NCI-H82 (cell line): ENCODE data around the gene FAM184A.

ENCODE experiments used
- DNase-seq: peaks from one replicate; lab custom pipeline; 2025; lab: John Stamatoyannopoulos, UW

The FAM184A gene

DNA sequence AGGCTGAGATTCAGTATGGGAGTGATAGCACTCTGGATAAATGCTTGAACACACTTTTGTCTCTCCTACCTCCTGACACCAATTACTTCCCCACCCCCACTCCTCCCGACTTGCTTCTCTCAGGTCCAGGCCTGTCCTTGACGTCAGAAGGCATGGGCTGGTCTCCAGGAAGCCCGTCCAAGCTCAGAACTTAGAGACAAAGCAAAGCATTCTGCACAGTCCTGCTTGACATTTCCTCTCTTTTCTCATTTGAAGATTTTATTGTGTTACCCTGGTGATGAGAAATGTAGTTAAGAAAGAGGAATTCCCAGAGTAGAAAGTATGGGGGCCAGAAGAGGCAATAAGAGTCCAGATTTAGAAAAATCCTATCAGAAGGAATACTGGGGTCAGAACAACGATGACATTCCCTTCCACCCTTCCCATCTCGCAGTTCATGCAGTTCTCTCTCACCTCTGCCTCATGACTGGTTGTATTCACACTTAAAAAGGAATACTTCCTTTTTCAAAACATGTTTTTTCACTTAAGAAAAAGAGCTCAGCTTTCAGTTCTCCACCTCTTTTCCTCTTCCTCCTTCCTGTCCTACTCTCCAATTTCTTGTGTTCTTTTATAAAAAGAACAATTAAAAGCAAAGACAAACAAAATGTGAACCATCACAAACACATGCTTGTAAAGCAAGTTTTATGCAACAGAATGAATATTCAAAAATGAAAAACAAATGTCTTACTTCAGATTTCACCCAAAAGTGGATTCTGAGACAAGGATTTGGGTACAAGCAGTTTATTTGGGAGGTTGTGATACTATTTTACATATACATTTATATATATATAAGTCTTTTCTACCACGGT is 18.5 kb upstream of the FAM184A start:
- DNase-seq = no peak

DNA sequence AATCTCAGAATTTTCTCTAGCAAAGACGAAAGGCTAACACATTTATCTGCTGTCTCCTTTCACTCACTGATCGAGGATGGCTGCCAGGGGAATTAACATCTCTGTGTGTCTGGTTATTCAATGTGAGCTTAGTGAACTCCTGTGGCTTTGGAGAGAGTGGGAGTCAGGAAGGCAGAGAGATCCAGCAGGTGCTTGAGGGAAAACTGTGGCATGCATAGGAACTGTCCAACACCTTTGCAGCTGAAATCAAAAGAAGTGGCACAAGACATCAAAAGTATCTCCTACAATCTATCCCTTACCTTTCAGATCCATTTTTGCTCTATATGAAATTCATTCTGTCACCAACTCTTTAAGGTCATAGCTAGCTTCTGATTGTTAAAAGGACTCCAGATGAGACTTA is 11.8 kb upstream of the FAM184A start:
- no peak for DNase-seq

DNA sequence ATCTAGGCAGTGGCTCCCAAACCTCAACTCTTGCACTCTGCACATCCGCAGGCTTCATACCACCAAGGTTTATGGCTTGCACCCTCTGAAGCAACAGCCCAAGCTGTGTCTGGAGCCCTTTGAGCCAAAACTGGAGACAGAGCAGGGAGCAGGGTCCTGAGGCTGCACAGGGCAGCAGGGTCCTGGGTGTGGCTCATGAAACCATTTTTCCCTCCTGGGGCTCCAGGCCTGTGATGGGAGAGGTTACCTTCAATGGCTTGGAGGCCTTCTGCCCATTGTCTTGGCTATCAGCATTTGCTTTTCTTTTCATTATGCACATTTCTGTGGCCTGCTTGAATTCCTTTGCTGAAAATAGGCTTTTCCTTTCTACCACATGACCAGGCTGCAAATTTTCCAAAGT is 6.3 kb upstream of the FAM184A start:
- DNase-seq = no peak

DNA sequence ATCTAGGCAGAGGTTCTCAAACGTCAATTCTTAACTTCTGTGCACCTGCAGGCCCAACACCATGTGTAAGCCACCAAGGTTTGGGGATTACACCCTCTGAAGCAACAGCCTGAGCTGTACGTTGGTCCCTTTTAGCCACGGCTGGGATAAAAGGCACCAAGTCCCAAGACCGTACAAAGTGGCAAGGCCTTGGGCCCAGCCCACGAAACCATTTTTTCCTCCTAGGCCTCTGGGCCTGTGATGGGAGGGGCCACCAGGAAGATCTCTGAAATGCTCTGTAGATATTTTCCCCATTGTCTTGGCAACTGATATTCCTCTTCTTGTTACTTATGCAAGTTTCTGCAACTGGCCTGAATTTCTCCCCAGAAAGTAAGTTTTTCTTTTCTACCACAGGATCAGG is 4.5 kb upstream of the FAM184A start:
- DNase-seq = no peak

DNA sequence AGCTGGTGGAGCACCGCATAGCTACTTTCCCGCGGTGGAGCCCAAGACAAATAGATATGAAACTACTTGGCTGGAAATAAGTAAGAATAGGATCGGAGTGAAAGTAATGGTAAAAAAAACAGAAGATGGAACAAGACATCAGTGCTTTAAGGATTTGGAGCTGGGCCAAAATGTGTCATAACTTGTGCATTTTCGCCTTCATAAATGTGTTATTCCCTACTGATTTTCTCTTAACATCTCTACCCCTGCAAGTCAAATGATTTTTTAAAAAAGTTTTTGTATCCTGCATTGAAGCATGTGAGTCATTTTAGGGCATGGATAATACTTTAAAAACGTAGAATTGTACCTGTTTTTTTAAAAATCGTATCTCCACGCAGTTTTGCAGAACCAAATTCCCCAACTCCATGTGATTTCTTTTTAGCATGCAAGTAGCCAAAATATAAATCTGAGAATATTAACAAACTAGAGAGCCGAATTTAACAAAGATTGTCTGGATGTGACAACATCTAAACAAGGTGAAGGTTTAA is 882 bp upstream of the FAM184A start:
- DNase-seq = no peak

DNA sequence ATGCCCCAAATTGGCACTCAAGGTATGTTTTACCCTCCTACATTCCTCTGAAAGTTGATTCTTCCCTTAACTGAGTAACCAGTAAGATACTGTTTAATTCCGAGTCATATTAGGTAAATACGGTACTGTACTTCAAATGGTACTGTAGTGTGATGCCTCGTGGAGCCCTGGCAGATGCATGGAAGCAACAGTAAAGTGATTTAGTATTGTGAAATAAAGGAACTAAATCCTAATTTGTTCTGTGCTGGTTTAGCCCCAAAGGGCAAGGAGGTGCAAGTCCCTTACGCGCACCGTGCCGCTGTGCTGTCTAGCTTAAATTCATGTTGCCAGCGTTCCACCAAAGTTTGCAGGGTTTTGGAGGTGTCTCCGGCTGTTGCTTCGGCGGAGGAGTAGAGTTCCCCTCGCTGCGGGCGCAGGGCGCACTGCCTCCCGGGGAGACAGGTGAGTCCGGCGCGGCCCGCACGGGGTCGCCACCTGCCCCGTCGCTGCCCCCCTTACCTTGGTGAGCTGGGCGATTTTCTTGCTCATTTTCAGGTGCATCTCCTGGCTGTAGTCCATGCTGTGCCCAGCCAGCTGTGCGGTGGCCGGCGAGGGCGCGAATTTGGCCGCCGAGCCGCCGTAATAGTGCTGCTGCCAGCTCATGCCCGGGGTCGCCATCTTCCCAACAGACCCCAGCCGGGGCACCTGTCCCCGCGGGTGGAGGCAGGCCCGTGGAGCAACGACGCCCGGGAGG is 655 bp downstream of the FAM184A start:
- DNase-seq = peak; percentile 70

DNA sequence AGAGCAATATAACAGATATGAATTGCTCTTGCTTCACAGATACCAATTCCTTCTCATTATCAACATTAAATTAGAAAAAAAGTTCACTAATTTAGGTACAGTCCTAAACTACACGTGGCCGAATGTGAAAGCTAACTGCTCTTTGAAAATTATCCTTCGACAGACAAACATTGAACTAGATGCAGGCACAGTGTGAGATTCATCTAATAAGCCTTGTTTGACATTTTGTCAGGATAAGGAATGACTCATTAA is 1.1 kb downstream of the FAM184A start:
- DNase-seq = no peak

DNA sequence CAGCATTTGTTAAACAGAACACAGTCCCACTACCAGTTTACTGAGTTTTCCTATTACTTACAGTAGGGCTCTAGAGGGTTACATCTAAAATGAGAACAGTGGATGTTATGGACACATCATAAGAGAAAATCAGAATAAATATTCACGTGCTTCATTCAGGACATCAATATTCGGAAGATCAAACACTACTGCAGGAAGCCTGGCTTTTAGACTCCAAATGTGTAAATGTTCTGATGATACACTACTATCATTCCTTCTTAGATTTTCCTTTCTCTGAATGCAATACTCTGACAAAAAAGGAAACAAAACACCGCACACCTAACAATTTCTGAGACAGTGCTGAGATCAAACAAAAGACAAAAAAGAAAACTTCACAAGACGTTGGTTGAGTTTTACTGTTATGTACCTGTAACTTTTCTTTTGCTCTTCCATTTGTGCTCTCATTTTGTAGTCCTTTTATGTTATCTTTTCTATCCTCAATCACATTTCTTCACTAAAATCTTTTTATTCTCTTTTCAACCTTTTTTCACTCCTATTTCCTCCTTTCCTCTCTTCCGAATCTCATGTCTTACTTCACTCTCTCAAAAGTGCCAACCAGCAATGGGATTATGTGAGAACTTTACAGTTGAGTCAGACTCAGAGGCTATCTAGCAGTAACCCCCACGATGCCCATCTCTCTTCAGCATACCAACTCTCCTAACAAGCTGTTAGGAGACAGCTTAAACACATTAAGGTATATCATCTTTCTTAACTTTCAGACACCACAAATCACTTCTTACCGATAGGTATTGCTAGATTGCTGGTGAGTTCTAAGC is 1.7 kb downstream of the FAM184A start:
- DNase-seq = peak; percentile 61

DNA sequence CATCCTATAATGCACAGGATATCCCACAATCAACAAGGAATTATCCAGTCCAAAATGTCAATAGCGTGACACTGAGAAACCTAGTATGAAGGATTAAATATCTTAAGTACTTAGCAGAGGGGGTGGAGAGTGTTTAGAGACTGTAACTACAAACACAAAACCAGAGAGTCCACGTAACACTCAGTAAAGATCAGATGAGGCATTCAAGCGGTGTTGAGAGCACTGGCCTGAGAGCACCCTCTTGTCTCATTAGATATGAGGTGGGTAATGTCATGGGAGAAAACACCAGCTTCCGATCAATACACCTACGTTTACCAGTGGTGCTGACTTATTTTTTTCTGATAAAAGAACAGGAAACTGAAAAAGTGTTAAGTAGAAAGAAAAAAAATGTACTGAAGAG is 2.3 kb downstream of the FAM184A start:
- DNase-seq = peak; percentile 82

DNA sequence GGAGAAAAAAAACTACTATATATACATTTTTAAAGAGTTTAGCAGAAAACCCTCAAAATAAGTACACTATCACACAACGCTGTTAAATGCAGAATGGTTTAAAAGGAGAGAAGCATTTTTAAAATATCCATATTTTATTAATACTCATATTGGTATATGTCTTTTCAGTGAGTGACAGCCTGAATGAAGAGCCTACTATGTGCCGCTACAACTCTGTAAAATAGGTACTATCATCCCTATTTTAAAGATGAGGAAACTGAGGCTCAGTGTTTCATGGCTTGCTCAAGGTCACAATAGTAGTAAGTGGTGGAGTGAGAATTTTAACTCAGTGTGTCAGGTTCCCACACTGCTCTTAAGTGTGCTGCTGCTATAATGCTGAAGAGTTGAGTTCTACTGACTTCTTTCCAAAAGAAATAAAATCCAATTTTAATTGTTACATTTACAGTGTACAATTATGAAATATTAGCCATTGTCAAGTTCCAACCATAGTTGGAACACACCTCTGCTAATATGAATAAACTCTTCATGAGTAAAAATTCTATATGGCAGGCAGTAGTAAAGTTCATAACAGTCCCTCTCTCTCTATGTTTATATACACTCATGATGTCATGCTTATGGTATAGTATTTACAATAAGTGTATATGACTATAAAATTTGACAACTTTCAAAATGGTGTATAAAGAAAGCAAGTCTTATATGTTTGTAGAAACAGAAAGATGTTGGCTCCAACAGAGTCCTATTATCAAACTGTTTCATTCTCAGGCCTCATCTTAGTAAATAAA is 3.1 kb downstream of the FAM184A start:
- DNase-seq = no peak

DNA sequence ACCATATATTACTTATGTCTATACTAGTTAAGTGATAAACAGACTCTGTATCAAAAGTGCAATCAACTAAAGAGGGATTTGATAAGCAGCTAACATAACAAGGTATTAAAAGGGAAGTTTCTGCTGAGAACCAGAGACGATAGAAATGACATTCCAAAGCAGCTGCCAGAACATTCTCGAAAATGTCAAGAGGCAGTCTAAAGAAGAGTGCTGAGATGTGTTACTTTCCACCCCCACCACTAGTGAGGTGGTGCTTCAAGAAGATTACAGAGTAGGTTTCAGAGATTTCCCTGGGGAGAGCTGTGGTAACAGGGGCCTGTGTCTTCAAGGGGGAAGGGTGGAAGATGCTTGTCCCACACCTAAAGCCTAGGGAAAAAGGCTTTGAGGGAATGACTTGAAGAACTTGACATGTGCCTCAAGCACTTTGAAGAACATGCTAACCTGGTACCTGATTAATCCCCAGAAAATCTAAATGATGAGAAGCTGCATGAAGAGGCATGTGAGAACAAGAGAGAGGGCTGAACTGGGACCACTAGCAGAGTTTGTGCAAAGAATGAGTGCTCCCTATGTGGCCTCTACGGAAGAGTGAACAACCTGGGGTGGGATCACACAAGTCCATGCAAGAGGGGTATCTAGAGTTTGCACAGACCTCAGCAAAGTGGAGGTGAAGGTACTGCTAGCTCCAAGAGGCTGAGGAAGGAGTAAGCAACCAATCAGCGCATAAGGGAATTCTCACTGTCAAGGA is 5.0 kb downstream of the FAM184A start:
- peak; percentile 81 for DNase-seq

DNA sequence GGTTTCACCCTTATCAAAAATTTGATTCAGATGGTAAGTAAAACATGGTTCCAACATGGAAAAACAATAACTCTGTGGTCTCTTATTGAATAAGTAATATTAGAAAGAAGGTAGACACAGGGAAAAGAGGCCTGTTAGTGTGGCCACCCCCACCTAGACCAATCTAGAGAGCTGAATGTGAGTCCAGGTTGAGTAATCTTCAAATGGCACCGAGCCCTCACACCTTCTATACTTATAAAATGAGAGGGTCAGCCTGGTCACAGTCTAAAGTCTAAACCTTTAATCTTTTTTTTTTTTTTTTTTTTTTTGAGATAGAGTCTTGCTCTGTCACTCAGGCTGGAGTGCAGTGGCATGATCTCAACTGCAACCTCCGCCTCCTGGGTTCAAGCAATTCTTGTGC is 6.9 kb downstream of the FAM184A start:
- no peak for DNase-seq

DNA sequence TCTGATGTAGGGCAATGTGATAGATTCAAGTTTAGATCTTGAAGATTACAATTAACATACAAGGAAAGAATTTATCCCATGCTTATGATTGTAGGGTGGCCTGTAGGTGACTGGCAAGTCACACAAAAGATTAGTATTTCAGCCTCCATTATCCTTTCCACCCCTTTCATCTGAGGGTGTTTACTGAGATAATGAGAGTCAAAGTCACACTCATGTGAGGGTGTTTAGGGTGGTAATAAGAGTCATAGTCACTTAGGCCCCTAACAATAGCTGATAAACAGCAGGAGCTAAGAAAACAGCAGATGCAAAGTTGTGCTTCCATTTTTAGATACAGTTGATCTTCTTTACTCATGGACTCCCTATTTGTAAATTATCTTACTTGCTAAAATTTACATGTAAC is 11.4 kb downstream of the FAM184A start:
- no peak for DNase-seq

DNA sequence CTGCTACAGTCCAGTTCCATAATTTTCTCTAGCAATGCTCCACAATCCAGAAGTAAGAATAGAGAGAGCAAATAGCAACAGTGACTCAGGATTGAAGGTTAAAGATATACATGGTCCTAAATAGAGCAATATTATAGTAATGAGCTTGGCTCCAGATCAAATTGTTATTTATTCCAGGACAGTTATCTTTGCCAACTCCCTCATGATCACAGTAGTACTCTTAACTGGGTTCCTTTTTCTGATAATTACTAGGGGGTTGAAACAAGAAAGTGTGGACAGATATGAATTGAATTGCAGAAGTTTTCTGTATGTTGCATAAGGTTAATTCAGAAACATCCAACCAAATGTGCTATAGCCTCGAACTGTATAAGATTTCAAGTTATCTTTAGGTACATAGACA is 11.9 kb downstream of the FAM184A start:
- no peak for DNase-seq

DNA sequence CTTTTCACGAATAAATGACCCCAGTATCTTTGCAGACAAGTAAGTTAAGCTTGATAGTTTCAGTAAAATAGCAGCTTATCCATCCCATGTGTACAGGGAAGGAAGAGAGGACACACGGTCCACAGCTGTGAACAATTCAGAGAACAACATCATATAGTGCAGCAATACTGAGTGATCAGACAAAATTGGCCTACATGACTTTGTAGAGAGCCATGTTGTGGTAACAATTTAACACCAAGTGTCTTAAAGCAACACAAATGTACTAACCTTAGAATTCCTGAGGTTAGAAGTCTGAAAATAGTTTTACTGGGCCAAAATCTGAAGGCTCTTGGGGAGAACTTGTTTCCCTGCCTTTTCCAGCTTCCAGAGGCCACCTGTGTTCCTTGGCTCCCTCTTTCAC is 12.5 kb downstream of the FAM184A start:
- DNase-seq = no peak

DNA sequence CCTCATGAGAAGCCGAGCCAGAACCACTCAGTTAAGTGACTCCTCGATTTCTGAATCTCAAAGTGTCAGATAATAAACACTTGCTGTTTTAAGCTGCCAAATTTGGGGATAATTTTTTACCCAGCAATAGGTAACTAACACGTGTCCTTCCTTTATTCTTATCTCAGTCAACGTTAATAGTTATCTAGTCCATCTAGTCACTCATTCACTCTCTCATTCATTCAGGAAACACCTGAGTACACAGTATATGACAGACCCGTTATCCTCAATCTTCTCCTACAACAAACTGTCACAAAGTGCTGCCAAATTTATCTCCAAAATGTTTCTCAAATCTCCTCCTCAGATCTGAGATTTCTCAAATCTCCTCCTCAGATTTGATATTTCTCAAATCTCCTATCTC is 13.1 kb downstream of the FAM184A start:
- DNase-seq = no peak

DNA sequence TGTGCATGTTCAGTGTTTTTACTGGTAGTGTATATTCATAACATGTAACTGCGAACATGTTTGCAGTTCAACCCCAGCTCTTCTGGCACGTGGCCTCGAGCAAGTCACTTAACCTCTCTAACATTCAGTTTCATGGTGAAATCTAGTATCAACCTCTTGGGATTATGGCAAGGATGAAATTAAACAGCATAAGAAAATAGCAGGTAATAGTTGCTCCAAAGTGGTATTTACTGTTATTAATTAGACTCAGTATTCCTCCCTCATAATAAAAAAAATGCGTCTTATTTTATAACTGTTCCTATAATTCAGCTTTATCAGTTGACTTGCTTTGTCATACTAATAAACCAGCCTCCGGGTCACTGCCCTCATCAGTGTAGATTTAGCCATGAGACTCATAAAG is 15.0 kb downstream of the FAM184A start:
- no peak for DNase-seq

DNA sequence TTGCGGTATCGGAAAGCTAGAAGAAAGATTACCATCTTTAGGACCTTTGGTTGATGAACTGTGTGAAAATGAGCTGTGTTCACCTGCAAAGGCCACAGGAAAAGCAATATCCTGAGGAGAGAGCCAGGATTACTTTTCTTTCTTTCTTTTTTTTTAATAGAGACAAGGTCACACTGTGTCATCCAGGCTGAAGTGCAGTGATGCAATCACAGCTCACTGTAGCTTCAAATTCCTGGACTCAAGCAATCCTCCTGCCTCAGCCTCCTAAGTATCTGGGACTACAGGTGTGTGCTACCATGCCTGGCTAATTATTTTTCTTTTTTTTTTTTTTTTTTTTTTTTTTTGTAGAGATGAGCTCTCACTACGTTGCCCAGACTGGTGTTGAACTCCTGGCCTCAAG is 17.2 kb downstream of the FAM184A start:
- no peak for DNase-seq

DNA sequence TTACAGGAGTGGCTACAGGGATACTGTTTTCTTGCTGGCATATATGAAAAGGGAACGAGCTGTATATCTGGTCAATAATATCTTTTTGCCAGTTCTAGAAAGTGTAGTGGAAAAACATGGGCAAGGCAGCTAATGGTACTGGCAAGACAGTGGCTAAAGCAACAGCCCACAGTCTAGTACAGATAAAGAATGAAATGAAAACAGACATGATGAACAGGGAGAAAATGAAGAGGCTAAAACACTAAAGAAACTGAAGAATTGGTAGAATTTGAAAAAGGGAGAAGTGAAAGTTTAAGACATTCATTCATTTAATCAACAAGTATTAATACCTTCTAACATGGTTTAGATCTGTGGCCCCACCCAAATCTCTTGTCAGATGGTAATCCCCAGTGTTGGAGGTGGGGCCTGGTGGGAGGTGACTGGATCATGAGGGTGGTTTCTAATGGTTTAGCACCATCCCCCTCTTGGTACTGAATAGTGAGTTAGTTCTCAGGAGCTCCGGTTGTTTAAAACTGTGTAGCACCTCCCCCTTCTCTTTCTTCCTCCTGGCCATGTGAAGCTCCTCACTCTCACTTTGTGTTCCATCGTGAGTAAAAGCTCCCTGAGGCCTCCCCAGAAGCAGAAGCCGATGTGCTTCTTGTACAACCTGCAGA is 18.1 kb downstream of the FAM184A start:
- peak; percentile 64 for DNase-seq

DNA sequence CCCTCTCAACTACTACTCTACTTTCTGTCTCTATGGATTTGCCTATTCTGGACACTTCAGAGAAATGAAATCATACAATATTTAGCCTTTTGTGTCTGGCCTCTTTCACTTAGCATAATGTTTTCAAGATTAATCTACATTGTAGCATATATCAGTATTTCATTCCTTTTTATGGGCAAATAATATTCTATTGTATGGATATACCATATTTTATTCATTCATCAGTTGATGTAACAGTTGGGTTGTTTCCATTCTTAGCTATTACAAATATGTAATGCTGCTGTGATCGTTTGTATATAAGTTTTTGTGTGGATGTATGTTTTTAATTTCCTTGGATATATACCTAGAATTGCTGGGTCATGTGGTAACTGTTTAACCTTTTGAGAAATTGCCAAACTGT is 23.4 kb downstream of the FAM184A start:
- DNase-seq = no peak

DNA sequence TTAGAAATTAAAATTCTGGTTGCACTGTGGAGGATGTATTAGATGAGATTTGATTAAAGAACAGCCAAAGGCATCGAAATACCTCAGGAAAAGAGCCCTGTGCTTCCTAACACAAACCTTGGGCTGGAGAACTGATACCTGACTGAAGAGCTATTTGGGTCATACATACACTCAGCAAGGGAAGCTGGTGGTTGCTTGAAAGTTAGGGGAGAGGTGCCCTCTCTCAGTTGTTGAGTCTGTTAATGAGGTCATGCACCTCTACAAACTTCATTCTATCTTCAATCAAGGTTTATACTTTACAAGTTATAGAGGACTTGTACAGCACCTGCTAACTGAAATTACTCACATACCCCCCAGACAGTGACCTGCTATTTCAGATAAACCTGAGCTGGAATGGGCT is 25.5 kb downstream of the FAM184A start:
- DNase-seq = no peak
